ENCODE results near the gene GGACT.

Gene GGACT

GRCh38 chr13:100588331-100589177 lies at the start of gene GGACT:
TSS of gene GGACT (minus strand) at chr13:100588789. CDS start at chr13:100532591, 56,198 bp downstream.
- Histone ChIP-seq H3K4me3 (ENCODE audit: low read length) (peak within 1 kb of the TSS; percentile 79), H4K20me1 (ENCODE audit: insufficient read depth, low read length) (no peaks in the 10 kb centered on the region), H2AFZ (ENCODE audit: low read depth, low read length) (peak within 1 kb of the TSS; percentile 99), H3K9me3 (ENCODE audit: insufficient read depth, low read length) (no peaks in the 10 kb centered on the region), H3K79me2 (ENCODE audit: low read length) (no peaks in the 10 kb centered on the region), H3K27ac (ENCODE audit: low read length) (peak within 1 kb of the TSS; percentile 22), H3K4me2 (ENCODE audit: low read length) (peak within 1 kb of the TSS; percentile 76), H3K27me3 (ENCODE audit: low read depth, low read length) (no peaks in the 10 kb centered on the region), H3K4me1 (ENCODE audit: low read length) (peaks cover 13% of the 10 kb centered on the region), H3K9ac (ENCODE audit: low read length) (peak within 1 kb of the TSS; percentile 76), H3K36me3 (replicated peaks; ENCODE audit: low read depth, low read length) (no peaks in the 10 kb centered on the region)
- TF ChIP-seq EZH2phosphoT487 (IDR thresholded peaks at IDR 0.05; ENCODE audit: low read depth) (no peak), CTCF (IDR thresholded peaks at IDR 0.05; ENCODE audit: low read depth, low read length) (peak; percentile 74)

GRCh38 chr13:100637796-100638195 lies 49.2 kb upstream of the GGACT start:
- H3K9ac ChIP-seq (ENCODE audit: low read length) = no peak overlapping the region
- H3K4me1 ChIP-seq (ENCODE audit: low read length) = no peaks in the 10 kb centered on the region
- TF ChIP-seq EZH2phosphoT487 (IDR thresholded peaks at IDR 0.05; ENCODE audit: low read depth) (no peak), CTCF (IDR thresholded peaks at IDR 0.05; ENCODE audit: low read depth, low read length) (no peak)
- no peak overlapping the region for H3K4me2 ChIP-seq (ENCODE audit: low read length)
- H3K79me2 ChIP-seq (ENCODE audit: low read length) = no peaks in the 10 kb centered on the region
- no peak overlapping the region for H3K27ac ChIP-seq (ENCODE audit: low read length)
- no peaks in the 10 kb centered on the region for H3K9me3 ChIP-seq (ENCODE audit: insufficient read depth, low read length)
- no peaks in the 10 kb centered on the region for H4K20me1 ChIP-seq (ENCODE audit: insufficient read depth, low read length)
- H3K4me3 ChIP-seq (ENCODE audit: low read length) = no peak overlapping the region
- peaks cover 67% of the 10 kb centered on the region for H3K36me3 ChIP-seq (replicated peaks; ENCODE audit: low read depth, low read length)
- no peaks in the 10 kb centered on the region for H3K27me3 ChIP-seq (ENCODE audit: low read depth, low read length)
- H2AFZ ChIP-seq (ENCODE audit: low read depth, low read length) = no peak overlapping the region

- no peak overlapping the region for H3K27ac ChIP-seq (ENCODE audit: low read length)
- no peaks in the 10 kb centered on the region for H4K20me1 ChIP-seq (ENCODE audit: insufficient read depth, low read length)
- no peaks in the 10 kb centered on the region for H3K27me3 ChIP-seq (ENCODE audit: low read depth, low read length)
- TF ChIP-seq EZH2phosphoT487 (IDR thresholded peaks at IDR 0.05; ENCODE audit: low read depth) = no peak
- no peak for TF ChIP-seq CTCF (IDR thresholded peaks at IDR 0.05; ENCODE audit: low read depth, low read length)
- H3K9me3 ChIP-seq (ENCODE audit: insufficient read depth, low read length) = no peaks in the 10 kb centered on the region
- H3K4me1 ChIP-seq (ENCODE audit: low read length) = no peaks in the 10 kb centered on the region
- H3K79me2 ChIP-seq (ENCODE audit: low read length) = no peaks in the 10 kb centered on the region
- peaks cover 66% of the 10 kb centered on the region for H3K36me3 ChIP-seq (replicated peaks; ENCODE audit: low read depth, low read length)
- H3K4me3 ChIP-seq (ENCODE audit: low read length) = no peak overlapping the region
- H3K9ac ChIP-seq (ENCODE audit: low read length) = no peak overlapping the region
- no peak overlapping the region for H3K4me2 ChIP-seq (ENCODE audit: low read length)
- no peak overlapping the region for H2AFZ ChIP-seq (ENCODE audit: low read depth, low read length)
Measured at GRCh38 chr13:100637380-100637779, 48.8 kb upstream of the GGACT start.

- Histone ChIP-seq H3K36me3 (replicated peaks; ENCODE audit: low read depth, low read length) (peaks cover 63% of the 10 kb centered on the region), H3K27ac (ENCODE audit: low read length) (no peak overlapping the region), H3K27me3 (ENCODE audit: low read depth, low read length) (no peaks in the 10 kb centered on the region), H3K4me2 (ENCODE audit: low read length) (no peak overlapping the region), H3K79me2 (ENCODE audit: low read length) (no peaks in the 10 kb centered on the region), H3K9ac (ENCODE audit: low read length) (no peak overlapping the region), H3K4me3 (ENCODE audit: low read length) (no peak overlapping the region), H3K4me1 (ENCODE audit: low read length) (no peaks in the 10 kb centered on the region), H4K20me1 (ENCODE audit: insufficient read depth, low read length) (no peaks in the 10 kb centered on the region), H3K9me3 (ENCODE audit: insufficient read depth, low read length) (no peaks in the 10 kb centered on the region), H2AFZ (ENCODE audit: low read depth, low read length) (no peak overlapping the region)
- TF ChIP-seq EZH2phosphoT487 (IDR thresholded peaks at IDR 0.05; ENCODE audit: low read depth) (no peak), CTCF (IDR thresholded peaks at IDR 0.05; ENCODE audit: low read depth, low read length) (no peak)
Measured at GRCh38 chr13:100636441-100636840, 47.9 kb upstream of the GGACT start.

Measured in OCI-LY3 (cell line).